Esophagus squamous epithelium (tissue), 5 donors: ENCODE data around the gene STN1. TPM values are rescaled to one million over a fixed set of nuclear protein-coding genes. Genes with fewer than 3 reads are reported as not detected.

ENCODE experiments used
- DNase-seq: peaks from one replicate; lab custom pipeline; 2025; lab: John Stamatoyannopoulos, UW
- H3K27ac ChIP-seq, 4 donors: fragments of 200-600 bp; sonication (generic); one replicate each; pipeline ENCODE4 v1.5.1; 2016 to 2019; ENCODE audit warnings: mild to moderate bottlenecking in 1 of 4
- H3K27me3 ChIP-seq, 4 donors: fragments of 200-600 bp; sonication (generic); 1 replicate in 3 of 4; 2 replicates in 1 of 4; pipeline versions ENCODE4 v1.5.1 to v1.6.0; 2017 to 2021; ENCODE audit warnings: antibody characterized with exemption in 1 of 4
- H3K36me3 ChIP-seq, 3 donors: fragments of 200-600 bp; sonication (generic); one replicate each; pipeline ENCODE4 v1.5.1; 2016 to 2019
- H3K4me1 ChIP-seq, 3 donors: fragments of 200-600 bp; sonication (generic); one replicate each; pipeline ENCODE4 v1.5.1; 2017 to 2019
- H3K4me3 ChIP-seq, 4 donors: fragments of 200-600 bp; sonication (generic); 1 replicate in 3 of 4; 2 replicates in 1 of 4; pipeline ENCODE4 v1.5.1; 2016 to 2019; ENCODE audit warnings: mild to moderate bottlenecking in 2 of 4, moderate library complexity in 1 of 4
- H3K9me3 ChIP-seq, 3 donors: fragments of 200-600 bp; sonication (generic); one replicate each; pipeline ENCODE4 v1.5.1; 2016 to 2019
- CTCF ChIP-seq, 6 experiments: fragments of 450-650 bp in 4 of 6; fragments of 200-600 bp in 2 of 6; sonication (generic) in 2 of 6; IDR thresholded peaks; one replicate each; pipeline ENCODE4 v1.5.1; 2016 to 2019; ENCODE audit warnings: antibody characterized with exemption in 6 of 6, mild to moderate bottlenecking in 4 of 6, moderate library complexity in 4 of 6
- POLR2A ChIP-seq, 4 donors: fragments of 450-650 bp; IDR thresholded peaks; one replicate each; pipeline ENCODE4 v1.6.1; 2017; ENCODE audit warnings: antibody characterized with exemption in 4 of 4, mild to moderate bottlenecking in 4 of 4, moderate library complexity in 3 of 4
- WGBS, 2 donors: methylation state at CpG; one replicate each; pipeline ENCODE4 v1.1.5; 2018; 5-methylcytosine and 5-hydroxymethylcytosine counted together
- intact Hi-C: fragments of 100-400 bp; cut with DNase I; formaldehyde crosslinking; loops from one replicate; pipeline ENCODE4 v1.15.0; 2022
- total RNA-seq, 4 donors: library from RNA; depleted of rRNA; stranded (reverse); fragments of >200 nt; gene quantifications; one replicate each; pipeline ENCODE4 v1.1.0, GENCODE V29; 2016
- donor health status: DM: yes; HTN: yes; CAD: no.

Gene STN1
- total RNA-seq, 4 donors from 2014 or later, result 20.4 to 52.8 (median 32.5) TPM

DNA sequence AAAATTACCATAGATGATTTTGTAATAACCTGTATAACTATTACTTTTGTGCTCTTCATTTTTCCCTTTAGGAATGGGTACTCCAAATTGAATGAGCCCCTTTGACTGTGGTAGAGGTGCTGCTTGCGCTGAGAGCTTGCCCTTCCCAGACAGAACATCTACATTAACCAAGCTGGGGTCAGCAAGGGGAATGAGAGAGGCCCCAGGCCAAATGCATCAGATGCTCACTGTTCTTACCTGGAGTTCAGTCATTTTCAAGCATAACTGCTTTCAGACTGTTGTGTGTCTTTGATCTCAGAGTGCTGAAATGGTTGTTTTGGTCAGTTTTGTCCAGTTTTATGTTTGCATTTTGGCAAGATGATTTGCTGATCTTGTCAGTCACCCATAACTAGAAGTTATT is 7.6 kb upstream of the STN1 start:
- DNase-seq, result no peak
- H3K27ac ChIP-seq, result peak overlapping the region in 2 of 4 donors; percentile 80 to 98
- WGBS, 2 donors, result 100% methylated on average over 1 of the region's 1 CpG
- H3K4me1 ChIP-seq, result peaks cover 0 to 48% (median 2%) of the 10 kb centered on the region in 3 donors
- TF ChIP-seq POLR2A (IDR thresholded peaks at IDR 0.05) (no peak), CTCF (IDR thresholded peaks at IDR 0.05) (no peak)
- H3K9me3 ChIP-seq, result no peaks in the 10 kb centered on the region
- no peaks in the 10 kb centered on the region for H3K27me3 ChIP-seq
- intact Hi-C loops, result no loop called here
- no peak overlapping the region for H3K4me3 ChIP-seq
- H3K36me3 ChIP-seq, result no peaks in the 10 kb centered on the region

DNA sequence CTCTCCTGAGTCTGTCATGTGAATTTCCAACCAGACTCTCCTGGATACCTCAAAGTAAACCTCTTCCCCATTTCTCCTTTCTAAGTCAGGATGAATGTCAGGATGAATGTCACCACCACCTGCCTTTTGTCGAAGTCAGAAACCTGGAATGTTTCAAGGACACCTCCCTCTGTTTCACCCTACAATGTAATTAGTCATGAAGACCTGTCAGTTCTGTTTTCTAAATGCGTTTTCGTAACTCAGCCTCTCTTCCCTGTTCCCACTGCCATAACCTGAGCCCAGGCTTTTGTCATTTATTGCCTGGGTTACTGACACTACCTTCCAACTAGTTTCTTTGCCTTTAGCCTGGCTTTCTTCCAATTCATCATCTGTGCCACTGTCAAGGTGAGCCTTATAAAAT is 5.5 kb upstream of the STN1 start:
- WGBS, 2 donors, result 37% methylated on average over 2 to 3 of the region's 3 CpGs
- no peaks in the 10 kb centered on the region for H3K36me3 ChIP-seq
- no peaks in the 10 kb centered on the region for H3K9me3 ChIP-seq
- no peak overlapping the region for H3K4me3 ChIP-seq
- no peak for TF ChIP-seq CTCF (IDR thresholded peaks at IDR 0.05)
- TF ChIP-seq POLR2A (IDR thresholded peaks at IDR 0.05), result no peak
- H3K27ac ChIP-seq, result peak overlapping the region; percentile 36 to 98 (median 64)
- peaks cover 6 to 60% (median 7%) of the 10 kb centered on the region in 3 donors for H3K4me1 ChIP-seq
- no peak for DNase-seq
- no peaks in the 10 kb centered on the region for H3K27me3 ChIP-seq
- intact Hi-C loops, result no loop called here

DNA sequence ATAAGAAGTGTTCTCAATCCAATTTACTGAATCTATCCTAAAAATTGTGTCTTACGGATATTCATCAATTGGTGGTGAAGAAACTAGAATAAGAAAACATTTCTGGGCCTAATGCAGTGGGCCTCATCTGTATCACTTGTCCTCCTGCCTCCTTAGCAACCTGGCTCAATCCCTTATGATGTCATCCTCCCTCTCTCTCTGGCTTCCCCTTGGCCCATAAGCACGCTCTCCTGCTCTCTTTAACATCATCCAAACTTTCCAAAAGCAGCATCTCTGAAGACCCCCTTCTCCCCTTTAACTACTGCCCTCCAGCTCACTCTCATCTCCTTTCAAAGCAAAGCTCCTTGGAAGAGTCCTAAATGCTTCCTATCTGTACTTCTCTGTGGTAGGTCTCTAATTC is 4.7 kb upstream of the STN1 start:
- no peak for DNase-seq
- WGBS, 2 donors, result 88 to 95% methylated on average over 2 of the region's 2 CpGs
- Histone ChIP-seq H3K9me3 (no peaks in the 10 kb centered on the region), H3K4me3 (no peak overlapping the region), H3K4me1 (peaks cover 6 to 62% (median 9%) of the 10 kb centered on the region in 3 donors), H3K27ac (peak overlapping the region in 3 of 4 donors; percentile 48 to 98 (median 80)), H3K36me3 (no peaks in the 10 kb centered on the region), H3K27me3 (no peaks in the 10 kb centered on the region)
- TF ChIP-seq CTCF (IDR thresholded peaks at IDR 0.05) (no peak), POLR2A (IDR thresholded peaks at IDR 0.05) (no peak)
- intact Hi-C loops, result no loop called here

GRCh38 chr10:103921750-103922195 is 3.8 kb upstream of the STN1 start:
- DNase-seq, result no peak
- peak overlapping the region in 2 of 4 donors; percentile 98 to 99 for H3K27ac ChIP-seq
- WGBS, 2 donors, result 50 to 57% methylated on average over 7 of the region's 7 CpGs
- no peaks in the 10 kb centered on the region for H3K27me3 ChIP-seq
- H3K4me1 ChIP-seq, result peaks cover 13 to 71% (median 15%) of the 10 kb centered on the region in 3 donors
- H3K4me3 ChIP-seq, result no peak overlapping the region
- intact Hi-C loops, result no loop called here
- peak in 1 of 6 experiments; percentile 15 for TF ChIP-seq CTCF (IDR thresholded peaks at IDR 0.05)
- TF ChIP-seq POLR2A (IDR thresholded peaks at IDR 0.05), result no peak
- no peaks in the 10 kb centered on the region for H3K36me3 ChIP-seq
- H3K9me3 ChIP-seq, result no peaks in the 10 kb centered on the region

GRCh38 chr10:103921248-103921647 is 3.3 kb upstream of the STN1 start:
- H3K27ac ChIP-seq, result peak overlapping the region in 2 of 4 donors; percentile 98 to 99
- no peak overlapping the region for H3K4me3 ChIP-seq
- H3K4me1 ChIP-seq, result peaks cover 15 to 76% (median 17%) of the 10 kb centered on the region in 3 donors
- DNase-seq, result no peak
- H3K27me3 ChIP-seq, result no peaks in the 10 kb centered on the region
- intact Hi-C loops, result no loop called here
- TF ChIP-seq CTCF (IDR thresholded peaks at IDR 0.05) (no peak), POLR2A (IDR thresholded peaks at IDR 0.05) (no peak)
- no peaks in the 10 kb centered on the region for H3K9me3 ChIP-seq
- H3K36me3 ChIP-seq, result no peaks in the 10 kb centered on the region
- WGBS, 2 donors, result 83 to 85% methylated on average over 1 of the region's 1 CpG
